Forelimb muscle (tissue), 1 donor: ENCODE data around the gene MACIR. TPM values are rescaled to one million over a fixed set of nuclear protein-coding genes. Genes with fewer than 3 reads are reported as not detected.

Source experiments
- DNase-seq: peaks from one replicate; pipeline ENCODE4 v3.0.0-alpha.2; 2013; ENCODE audit warnings: low read depth
- polyA plus RNA-seq: library from polyadenylated mRNA; unstranded; fragments of 120-200 nt; gene quantifications from one replicate; pipeline ENCODE4 v1.2.1, GENCODE V29; 2013; ENCODE audit not compliant: insufficient read length

The MACIR gene
- polyA plus RNA-seq, 1 donor, result 13.3 TPM

DNA sequence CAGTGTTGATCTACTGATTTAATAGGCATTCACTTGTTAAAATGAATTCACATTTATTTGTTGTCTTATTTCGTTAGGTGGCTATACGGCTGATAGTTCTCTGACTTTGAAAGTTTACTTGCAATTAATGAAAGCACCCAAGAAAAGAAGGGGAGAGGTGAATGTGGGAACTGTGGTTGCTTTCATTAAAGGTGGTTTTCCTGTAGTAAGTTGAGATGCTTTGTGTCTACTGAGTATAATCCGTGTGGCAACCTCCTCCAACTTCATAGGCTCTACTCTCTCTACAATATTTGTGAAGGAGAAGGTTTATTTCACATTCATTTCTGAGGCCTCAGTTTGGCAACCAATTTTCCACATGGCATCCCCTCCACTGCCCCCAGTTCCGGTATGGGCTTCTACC lies 12.8 kb upstream of the MACIR start:
- DNase-seq, result no peak

- no peak for DNase-seq
Measured at GRCh38 chr5:103247118-103247517, 11.4 kb upstream of the MACIR start.

GRCh38 chr5:103249068-103249467 lies 9.5 kb upstream of the MACIR start:
- no peak for DNase-seq

GRCh38 chr5:103254921-103255320 lies 3.6 kb upstream of the MACIR start:
- DNase-seq, result no peak

- DNase-seq, result no peak
Measured at GRCh38 chr5:103255691-103256090, 2.9 kb upstream of the MACIR start.

DNA sequence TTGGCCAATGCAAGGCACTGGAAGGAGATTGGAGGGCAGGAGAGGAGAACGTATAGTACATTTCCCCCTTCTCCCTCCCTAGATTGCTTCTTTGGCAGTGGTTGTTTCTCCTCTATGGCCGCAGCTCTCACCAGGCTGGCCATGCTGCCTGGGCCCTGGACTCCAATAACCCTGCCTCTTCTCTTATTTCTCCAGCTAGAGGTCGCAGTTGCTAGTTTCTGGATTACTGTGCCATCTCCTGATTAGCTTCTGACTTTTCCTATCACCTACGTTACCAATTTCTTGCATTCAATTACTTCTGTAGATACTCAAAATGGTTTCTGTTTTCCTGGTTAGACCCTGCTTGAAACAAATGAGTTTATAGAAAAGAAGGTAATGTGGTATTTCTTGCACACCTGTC lies 2.4 kb upstream of the MACIR start:
- no peak for DNase-seq

GRCh38 chr5:103258957-103259704 lies 568 bp downstream of the MACIR start:
- no peak for DNase-seq

GRCh38 chr5:103259705-103260355 lies 1.3 kb downstream of the MACIR start:
- DNase-seq, result no peak

DNA sequence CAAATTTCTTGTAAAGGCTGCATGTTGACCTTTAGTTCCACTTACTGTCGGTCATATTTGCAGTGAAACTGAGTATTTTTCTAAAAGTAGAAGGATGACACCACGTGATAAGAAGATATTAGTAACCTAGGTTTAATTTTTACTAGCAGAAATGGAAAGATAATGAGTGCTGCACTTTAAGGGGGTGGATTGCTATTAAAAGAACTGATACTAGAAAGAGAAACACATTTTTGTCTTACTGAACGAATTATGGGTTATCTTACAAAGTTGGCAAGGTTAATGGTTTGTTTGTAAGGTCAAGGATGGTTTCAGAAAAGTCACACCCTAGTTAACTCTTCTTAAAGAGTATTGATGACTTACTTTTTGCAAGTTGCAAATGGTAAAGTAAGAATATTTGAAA lies 2.4 kb downstream of the MACIR start:
- no peak for DNase-seq

DNA sequence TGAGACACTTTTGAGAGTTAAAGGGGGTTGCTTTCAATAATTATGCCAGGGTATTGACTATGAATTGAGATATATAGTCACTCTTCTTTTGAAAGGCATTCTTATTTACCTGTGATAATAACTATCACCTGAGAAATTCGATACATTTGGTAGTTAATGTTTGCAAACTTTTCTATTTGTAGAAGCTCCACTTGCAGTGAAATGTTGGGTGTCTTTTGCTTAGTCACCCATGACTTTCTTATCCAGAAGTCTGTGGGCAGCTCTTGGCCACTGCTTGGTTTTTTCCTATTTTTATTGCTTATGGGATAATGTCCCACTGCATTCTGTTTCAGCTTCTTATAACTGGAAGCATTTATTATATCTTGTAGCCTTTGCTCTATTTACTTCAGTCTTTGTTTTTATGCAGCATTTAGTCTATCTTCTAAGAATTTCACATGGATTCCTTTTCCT lies 3.9 kb downstream of the MACIR start:
- no peak for DNase-seq

DNA sequence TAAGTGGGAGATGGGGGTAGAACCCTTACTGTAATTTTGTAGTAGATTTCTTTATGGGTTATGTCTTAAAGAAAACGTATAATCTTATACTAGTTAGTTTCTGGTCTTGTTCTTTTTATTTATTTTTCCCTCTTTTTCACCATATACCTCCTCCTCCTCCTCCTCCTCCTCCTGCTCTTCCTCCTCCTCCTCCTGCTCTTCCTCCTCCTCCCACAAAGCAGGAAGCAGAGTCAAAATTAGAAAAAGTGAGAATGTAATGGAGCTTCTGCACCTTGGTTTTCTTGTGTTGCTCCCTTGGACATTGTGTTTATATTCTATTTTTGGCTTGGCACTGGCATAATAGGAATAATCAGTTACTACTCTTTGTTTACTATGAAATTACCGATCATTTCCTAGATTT lies 4.5 kb downstream of the MACIR start:
- no peak for DNase-seq

- DNase-seq, result no peak
Measured at GRCh38 chr5:103264508-103264907, 5.9 kb downstream of the MACIR start.

DNA sequence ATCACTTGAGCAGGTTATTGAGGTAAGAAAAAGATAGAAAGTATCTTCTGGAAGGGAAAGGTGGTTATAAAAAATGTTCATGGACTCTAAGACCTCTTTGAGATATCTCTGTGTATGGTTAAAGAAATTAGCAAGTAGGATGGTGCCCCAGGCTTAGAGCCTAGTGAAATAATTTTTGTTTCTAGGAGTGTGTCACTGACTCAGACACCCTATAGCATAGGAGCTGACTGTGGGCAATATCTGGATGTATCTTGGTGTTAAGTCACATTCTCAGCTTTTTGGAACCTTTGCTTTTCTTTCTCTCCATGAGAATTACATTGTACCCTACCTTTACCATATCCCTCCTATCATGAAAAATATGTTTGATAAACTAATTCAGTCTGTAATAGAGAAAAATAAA lies 12.0 kb downstream of the MACIR start:
- DNase-seq, result no peak

- DNase-seq, result no peak
Measured at GRCh38 chr5:103271570-103272289, 13.2 kb downstream of the MACIR start.

DNA sequence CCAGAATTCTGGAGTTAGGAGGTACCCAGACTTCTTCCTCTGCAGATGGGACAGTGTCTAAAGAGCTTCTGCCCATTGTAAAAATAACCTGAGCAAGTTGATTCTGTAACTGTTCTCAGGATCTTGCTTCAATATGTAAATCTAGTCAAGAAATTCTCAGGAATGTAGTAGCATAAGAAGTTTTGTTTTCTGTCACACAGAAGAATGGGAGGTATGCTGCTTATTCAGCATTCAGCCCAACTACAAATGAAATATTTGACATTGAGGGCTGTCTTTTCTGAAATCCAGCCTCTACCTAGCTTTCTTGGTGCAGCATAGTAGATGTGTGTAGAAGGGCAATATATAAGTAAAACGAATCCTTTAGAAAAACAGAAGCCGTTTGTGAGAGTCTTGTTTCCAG lies 13.8 kb downstream of the MACIR start:
- DNase-seq, result no peak

DNA sequence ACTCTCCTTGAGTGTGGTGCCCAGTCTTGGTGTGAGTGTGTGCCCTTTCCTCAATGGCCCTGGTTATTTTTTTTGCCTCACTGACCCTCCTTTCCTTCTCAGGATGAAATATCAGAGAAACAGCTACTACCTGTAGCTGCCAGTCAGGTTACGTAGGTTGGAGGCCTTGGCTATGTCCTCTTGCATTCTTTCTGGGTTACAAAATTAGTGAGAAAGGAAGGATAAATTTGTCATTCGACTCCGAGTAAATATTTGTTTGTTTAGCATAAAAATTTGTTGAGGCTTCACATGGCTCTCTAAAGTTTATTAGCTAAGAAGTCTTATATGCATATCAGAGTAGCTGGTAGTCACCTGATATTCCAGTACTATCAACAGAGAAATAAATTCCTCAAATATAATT lies 15.4 kb downstream of the MACIR start:
- DNase-seq, result no peak

GRCh38 chr5:103275851-103276250 lies 17.3 kb downstream of the MACIR start:
- DNase-seq, result no peak

DNA sequence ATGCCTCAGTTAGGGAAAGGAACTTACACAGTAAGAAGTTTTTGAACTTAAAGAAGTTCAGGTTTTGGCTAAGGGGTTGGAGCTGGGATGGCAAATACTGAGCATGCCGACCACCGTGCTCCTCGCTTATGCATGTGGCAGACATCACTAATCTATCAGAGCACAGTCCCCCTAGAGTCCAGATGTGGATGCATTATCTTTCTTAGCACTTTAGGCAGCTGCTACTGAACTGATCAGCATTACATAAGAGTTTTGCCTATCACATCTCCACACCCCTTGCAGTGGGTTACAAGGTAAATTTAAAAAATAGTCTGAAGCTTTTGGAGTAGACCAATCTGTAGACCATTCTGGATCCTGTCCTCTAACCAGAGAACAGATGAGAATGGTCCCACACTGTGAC lies 22.4 kb downstream of the MACIR start:
- no peak for DNase-seq

DNA sequence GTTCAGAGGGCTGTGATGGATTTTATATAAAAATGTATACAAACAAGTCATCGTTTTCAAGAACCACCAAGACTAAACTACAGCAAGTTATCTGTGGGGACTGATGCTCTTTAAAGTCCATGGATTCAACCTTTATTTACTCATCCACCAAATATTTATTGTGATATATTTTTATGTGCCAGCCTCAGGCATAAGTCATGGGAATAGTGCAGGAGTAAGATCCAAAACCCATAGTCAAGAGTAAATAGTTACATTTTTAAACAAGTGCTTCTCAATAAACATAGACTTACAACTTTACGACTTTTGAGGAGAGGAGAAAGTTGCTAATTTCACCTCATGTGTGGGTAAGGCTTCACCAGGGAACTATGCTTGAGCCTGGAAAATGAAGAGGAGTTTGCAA lies 24.6 kb downstream of the MACIR start:
- no peak for DNase-seq

- DNase-seq, result no peak
Measured at GRCh38 chr5:103283869-103284268, 25.3 kb downstream of the MACIR start.

DNA sequence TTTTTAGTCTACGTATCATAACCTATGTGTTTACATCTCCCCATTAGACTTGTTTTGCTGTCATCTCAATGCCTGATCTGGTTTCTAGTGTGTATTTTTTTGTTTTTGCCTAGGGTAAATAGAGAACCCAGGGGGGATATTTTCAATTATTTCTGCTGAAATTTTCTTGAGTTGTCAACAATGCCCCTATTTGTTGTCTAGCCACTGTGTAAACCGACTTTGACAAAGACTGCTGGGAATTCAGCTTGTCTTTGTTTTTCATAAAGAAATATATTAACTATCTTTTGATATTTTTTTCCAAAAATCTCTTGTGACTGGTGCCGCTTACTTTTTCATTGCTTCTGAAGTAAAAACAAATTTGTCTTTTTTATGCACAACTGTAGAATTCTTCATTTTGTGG lies 28.1 kb downstream of the MACIR start:
- no peak for DNase-seq

- DNase-seq, result no peak
Measured at GRCh38 chr5:103289024-103289423, 30.5 kb downstream of the MACIR start.

GRCh38 chr5:103290846-103291245 lies 32.3 kb downstream of the MACIR start:
- no peak for DNase-seq
